Omental fat pad (tissue), 4 donors: ENCODE measurements around the gene MCF2L2. TPM values are rescaled to one million over a fixed set of nuclear protein-coding genes. Genes with fewer than 3 reads are reported as not detected.
"Not testable (repeated sequence)": the region's sequence is repeated elsewhere in the genome, so short reads cannot be mapped to it uniquely, and the experiment has no call there.

Experiments
- ATAC-seq: fragments of 150-250 bp; one replicate; pipeline ENCODE4 v1.9.1; 2016; ENCODE audit warnings: mild to moderate bottlenecking, moderate library complexity; ENCODE audit not compliant: low FRiP score
- DNase-seq: peaks from one replicate; pipeline ENCODE4 v3.0.0-alpha.2; 2019; ENCODE audit warnings: low spot score
- total RNA-seq, 4 donors: library from RNA; depleted of rRNA; stranded (reverse); fragments of >200 nt; gene quantifications; one replicate each; pipeline ENCODE4 v1.1.0, GENCODE V29; 2016
- TF ChIP-seq, protein P1 (sequence below), 3 donors: fragments of 450-650 bp; IDR thresholded peaks; one replicate each; pipeline ENCODE4 v1.5.1; 2016 to 2017; ENCODE audit warnings: antibody characterized with exemption in 3 of 3, mild to moderate bottlenecking in 3 of 3, moderate library complexity in 2 of 3

Gene MCF2L2
- total RNA-seq, 4 donors from 2014 or later: under 0.01 to 0.84 (median 0.39) TPM

DNA sequence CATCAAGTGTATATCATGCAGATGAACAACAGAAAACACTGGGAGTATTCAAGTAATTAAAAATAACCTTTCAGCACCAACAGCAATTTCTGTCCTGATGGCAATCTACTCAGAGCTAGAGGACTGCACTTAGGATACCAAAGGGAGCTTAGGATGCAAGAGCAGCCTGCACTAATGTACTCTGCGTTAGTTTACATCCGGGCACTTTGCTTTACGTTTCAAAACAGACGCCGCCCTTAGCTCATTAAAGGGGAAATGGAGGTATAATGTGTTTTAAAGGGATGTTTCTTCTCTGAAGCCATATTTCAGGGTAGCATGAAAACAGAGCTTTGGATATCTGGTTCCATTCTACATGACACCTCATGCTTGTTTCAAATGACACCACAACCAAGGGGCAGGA is 189.4 kb downstream of the MCF2L2 start:
- DNase-seq: no peak
- no peak for ATAC-seq
- TF ChIP-seq, protein P1, sequence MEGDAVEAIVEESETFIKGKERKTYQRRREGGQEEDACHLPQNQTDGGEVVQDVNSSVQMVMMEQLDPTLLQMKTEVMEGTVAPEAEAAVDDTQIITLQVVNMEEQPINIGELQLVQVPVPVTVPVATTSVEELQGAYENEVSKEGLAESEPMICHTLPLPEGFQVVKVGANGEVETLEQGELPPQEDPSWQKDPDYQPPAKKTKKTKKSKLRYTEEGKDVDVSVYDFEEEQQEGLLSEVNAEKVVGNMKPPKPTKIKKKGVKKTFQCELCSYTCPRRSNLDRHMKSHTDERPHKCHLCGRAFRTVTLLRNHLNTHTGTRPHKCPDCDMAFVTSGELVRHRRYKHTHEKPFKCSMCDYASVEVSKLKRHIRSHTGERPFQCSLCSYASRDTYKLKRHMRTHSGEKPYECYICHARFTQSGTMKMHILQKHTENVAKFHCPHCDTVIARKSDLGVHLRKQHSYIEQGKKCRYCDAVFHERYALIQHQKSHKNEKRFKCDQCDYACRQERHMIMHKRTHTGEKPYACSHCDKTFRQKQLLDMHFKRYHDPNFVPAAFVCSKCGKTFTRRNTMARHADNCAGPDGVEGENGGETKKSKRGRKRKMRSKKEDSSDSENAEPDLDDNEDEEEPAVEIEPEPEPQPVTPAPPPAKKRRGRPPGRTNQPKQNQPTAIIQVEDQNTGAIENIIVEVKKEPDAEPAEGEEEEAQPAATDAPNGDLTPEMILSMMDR (IDR thresholded peaks at IDR 0.05): no peak

DNA sequence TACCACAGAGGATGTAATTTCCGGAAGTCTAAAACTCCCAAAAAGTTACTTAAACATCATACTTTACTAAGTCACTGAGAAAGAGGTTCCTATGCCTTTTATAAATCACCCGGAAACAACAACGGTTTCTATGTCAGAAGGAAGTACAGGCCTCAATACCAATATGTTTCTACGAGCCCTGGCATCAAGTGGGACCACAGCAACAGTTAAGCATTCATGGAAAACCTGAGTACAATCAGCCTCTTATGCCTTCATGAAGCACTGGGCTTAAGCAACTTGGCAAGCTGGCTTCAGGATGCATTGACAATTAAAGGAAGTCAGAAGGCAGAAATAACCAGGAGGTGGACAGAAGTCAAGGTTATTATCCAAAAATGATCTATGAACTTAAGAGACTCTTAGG is 194.5 kb downstream of the MCF2L2 start:
- DNase-seq: no peak
- TF ChIP-seq, protein P1 (IDR thresholded peaks at IDR 0.05): no peak
- no peak for ATAC-seq

DNA sequence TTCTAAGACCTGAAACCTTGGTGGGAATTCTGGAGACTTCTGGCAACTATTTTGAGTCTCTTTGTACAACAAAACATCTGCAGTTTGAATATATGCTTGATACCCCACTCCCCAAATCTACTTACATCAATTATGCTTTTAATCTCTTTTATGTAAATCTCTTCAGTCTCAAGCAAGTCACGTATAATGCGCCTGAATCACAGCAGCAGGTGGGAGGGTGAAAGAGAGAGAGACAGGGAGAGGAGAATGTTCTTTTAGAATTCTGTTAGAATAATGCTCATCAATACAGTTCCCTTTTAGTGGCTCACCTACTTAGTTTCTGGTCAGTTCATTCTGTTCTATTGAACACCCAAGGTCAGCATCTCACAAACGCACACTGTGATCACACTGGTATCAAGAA is 197.6 kb downstream of the MCF2L2 start:
- ATAC-seq (no peak), DNase-seq (no peak)

DNA sequence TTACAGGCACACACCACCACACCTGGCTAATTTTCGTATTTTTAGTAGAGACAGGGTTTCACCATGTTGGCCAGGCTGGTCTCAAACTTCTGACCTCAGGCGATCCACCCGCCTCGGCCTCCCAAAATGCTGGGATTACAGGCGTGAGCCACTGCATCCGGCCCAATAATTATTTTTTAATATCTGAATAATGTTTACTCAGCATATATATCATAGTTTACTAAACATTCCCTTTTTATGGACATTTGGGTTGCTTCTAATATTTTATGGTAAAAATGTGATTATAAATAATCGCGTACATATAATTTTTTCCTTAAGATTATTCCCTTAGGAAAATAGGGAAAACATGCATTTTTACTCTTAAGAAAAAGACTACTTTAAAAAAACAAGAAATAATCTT is 198.2 kb downstream of the MCF2L2 start:
- not testable (repeated sequence) for DNase-seq, ATAC-seq

More for the DNA sequence above, 197.6 kb downstream of the MCF2L2 start:
- TF ChIP-seq, protein P1 (IDR thresholded peaks at IDR 0.05): no peak

DNA sequence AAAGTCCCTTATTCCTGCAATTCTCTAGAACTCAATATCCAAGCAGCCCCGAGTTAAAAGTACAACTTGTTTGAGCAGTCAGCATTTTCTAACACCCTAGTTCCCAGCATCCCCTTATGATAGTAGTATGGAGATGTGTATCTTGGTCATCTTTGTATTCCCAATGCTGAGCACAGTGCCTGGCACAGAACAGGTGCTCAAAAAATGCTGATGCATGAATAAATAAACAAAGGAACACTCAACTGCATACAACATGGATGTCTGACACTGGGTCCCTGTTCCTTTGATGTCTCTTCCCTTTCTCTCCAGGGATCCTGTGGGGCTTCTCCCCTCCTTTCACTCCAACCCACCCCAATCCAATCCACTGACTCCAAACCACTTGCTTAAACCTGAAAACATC is 199.2 kb downstream of the MCF2L2 start:
- ATAC-seq (no peak), DNase-seq (no peak)
- TF ChIP-seq, protein P1 (IDR thresholded peaks at IDR 0.05): no peak

DNA sequence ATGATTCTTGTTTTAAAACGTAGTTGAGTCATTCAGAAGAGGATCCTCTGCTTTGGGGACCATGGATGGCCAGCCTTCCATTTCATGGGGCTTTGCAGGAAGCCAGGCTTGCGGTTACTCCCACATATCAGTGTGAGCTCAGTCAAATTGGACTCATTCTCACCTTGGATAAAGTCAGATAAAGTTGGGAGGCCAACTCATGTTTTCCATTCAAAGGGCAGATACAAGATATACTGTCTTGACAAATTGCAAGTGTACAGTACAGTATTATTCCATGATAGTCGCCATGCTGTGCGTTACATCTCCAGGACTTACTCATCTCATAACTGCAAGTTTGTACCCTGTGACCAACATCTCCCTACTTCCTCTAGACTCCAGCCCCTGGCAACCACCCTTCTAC is 200.8 kb downstream of the MCF2L2 start:
- no peak for DNase-seq
- TF ChIP-seq, protein P1 (IDR thresholded peaks at IDR 0.05): no peak

DNA sequence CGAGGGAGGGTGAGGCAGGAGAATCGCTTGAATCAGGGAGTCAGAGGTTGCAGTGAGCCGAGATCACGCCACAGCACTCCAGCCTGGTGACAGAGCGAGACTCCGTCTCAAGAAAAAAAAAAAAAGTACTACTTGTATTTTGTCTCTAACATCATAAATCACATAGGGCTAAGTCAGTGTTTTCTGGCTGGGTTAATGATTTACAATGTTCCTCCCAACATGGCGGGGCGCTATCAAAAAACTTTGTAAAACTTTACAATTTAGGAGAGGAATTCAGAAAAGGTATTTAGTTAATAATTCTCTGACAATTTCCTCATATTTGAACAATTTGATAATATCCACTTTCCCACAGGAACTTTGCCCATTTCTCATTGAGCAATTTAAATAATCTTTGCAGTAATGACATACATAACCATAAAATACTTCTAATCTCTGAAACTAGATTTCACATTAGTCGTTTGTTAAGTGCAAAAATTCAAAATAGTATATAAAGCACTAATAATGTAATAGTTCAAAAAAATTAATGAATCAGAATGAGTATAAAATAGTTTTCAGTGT is 202.0 kb downstream of the MCF2L2 start:
- DNase-seq (no peak), ATAC-seq (no peak)
- TF ChIP-seq, protein P1 (IDR thresholded peaks at IDR 0.05): no peak

More for the DNA sequence above, 200.8 kb downstream of the MCF2L2 start:
- ATAC-seq: no peak
